HG03175 (cell line): ENCODE results near the gene RMND5B.
"Not testable (repeated sequence)": the region's sequence is repeated elsewhere in the genome, so short reads cannot be mapped to it uniquely, and the experiment has no call there.

Experiments used
- ATAC-seq: cut with Tn5 transposase; IDR thresholded peaks from one replicate; pipeline ENCODE4 v1.9.1; 2021; ENCODE audit warnings: mild to moderate bottlenecking, moderate library complexity; ENCODE audit not compliant: unreplicated experiment

Gene RMND5B

DNA sequence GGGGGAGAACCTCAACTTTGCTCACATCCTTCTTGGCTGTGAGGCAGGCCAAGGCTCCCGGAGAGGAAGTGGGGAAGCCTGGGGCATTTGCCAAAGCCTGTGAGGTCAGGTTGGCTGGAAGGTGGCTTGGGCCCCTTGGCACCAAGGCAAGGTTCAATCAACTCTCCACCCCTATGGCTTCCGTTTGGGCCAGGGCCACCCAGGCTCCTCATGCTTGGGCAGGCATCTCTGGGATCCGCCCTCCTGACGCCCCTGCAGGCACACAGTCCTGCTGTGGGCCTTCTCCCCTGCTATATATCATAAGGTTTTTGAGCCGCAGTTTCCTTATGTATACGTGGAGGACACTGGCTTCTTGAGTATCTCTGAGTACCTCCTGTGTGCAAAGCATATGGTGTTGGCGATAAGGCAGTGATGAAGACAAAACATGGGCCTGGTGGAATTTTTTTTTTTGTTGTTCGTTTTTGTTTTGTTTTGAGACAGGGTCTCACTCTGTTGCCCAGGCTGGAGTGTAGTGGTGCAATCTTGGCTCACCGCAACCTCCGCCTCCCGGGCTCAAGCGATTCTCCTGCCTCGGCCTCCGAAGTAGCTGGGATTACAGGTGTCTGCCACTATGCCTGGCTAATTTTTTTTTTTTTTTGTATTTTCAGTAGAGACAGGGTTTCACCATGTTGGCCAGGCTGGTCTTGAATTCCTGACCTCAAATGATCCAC, 3.4 kb upstream of the RMND5B start:
- ATAC-seq, result not testable (repeated sequence)

- ATAC-seq, result no peak
Observed at GRCh38 chr5:178129296-178129695, 1.5 kb upstream of the RMND5B start.

DNA sequence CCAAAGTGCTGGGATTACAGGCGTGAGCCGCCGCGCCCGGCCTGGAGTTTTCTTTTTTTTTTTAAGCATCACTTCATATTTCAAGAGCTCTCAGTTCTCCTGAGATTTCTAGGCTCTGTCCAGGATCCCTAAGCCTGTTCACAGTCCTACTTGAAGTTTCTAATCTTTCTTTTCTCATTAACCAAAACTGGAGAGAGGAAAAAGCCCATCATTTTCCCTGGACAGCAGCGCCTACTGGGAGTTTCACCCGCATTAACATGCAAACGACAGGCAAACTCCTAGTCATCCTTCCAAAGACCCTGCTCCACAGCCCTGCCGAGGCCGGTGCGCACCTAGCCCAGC, 609 bp upstream of the RMND5B start:
- not testable (repeated sequence) for ATAC-seq

DNA sequence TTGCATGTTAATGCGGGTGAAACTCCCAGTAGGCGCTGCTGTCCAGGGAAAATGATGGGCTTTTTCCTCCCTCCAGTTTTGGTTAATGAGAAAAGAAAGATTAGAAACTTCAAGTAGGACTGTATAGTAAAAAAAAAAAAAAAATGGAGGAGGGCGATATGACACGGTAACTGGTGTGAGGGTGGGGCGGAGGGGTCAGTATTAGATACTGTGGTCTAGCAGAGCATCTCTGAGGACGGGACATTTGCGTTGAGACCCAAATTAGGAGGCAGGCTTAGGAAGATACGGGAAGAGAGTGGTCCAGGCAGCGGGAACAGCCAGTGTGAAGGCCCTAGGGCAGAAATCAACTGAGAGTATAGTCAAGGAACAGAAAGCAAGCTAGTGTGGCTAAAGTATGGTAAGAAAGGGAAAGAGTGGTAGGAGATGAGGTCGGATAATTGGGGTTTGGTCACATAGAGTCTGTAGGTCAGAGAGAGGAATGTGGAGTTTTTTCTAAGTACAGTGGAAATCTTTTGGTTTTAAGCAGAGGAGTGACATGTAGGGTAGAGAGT, 707 bp downstream of the RMND5B start:
- ATAC-seq, result no peak

DNA sequence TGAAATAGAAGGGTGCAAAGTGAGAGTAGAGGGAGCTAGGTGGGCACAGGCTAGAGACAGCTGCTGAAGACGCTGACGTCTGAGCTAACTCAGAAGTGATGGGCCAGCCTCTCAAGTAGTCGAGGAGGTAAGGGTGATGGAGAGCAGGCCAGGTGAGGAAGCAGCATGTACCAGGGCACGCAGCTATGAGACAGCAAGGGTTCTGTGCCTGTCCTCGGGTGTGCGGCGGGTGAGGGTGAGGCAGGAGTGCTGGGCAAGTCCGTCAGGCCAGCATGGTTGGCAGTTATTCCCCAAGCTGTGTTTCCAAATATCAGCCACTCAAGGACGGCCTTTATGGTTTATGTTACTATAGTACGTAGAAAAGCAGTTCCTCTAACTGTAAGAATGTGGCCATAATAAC, 6.2 kb downstream of the RMND5B start:
- no peak for ATAC-seq

GRCh38 chr5:178137991-178138390, 7.2 kb downstream of the RMND5B start:
- no peak for ATAC-seq

- ATAC-seq, result no peak
Observed at GRCh38 chr5:178141550-178141949, 10.7 kb downstream of the RMND5B start.

DNA sequence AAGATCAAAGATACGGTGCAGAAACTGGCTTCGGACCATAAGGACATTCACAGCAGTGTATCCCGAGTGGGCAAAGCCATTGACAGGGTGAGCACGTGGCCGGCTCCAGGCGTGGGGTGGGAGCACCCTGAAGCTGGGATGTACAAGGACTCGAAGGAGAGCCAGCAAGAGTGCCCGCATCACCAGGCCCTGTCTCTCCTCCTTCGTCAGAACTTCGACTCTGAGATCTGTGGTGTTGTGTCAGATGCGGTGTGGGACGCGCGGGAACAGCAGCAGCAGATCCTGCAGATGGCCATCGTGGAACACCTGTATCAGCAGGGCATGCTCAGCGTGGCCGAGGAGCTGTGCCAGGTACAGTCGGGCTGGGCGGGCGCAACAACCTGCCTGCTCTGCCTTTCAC, 11.8 kb downstream of the RMND5B start:
- no peak for ATAC-seq

DNA sequence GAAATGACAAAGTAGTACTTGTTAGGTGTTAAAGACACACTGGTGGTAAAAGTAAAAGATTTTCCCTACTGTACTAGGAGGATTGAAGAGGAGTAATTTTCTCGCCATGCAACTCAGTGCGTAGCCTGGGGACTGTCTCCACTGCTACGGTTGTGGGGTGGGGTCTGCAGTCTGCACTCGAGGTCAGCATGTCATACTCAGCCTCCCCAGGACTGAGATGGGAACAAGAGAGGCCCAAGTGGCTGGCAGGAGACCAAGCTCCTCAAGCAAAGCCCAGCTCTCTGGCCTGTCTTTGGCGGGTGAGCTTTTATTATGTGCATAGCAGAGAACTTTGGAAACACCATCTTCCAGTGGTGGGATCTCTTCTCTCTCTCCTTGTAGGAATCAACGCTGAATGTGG, 12.4 kb downstream of the RMND5B start:
- ATAC-seq, result no peak

- ATAC-seq, result no peak
Observed at GRCh38 chr5:178143901-178144300, 13.1 kb downstream of the RMND5B start.

- peak; percentile 75 for ATAC-seq
Observed at GRCh38 chr5:178145965-178146820, 15.4 kb downstream of the RMND5B start.

DNA sequence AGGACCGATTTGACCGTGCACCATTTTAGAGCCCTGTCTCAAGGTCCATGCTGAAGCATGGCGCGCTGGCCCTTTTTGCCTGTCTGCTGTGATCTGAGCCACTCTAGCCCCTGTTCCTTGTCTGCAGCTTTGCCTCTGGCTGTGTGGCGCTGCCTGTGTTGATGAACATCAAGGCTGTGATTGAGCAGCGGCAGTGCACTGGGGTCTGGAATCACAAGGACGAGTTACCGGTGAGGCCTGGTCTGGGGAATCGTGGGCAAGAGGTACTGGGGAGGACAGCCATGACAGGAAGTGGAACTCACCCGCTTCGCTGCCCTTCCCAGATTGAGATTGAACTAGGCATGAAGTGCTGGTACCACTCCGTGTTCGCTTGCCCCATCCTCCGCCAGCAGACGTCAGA, 16.6 kb downstream of the RMND5B start:
- ATAC-seq, result no peak

DNA sequence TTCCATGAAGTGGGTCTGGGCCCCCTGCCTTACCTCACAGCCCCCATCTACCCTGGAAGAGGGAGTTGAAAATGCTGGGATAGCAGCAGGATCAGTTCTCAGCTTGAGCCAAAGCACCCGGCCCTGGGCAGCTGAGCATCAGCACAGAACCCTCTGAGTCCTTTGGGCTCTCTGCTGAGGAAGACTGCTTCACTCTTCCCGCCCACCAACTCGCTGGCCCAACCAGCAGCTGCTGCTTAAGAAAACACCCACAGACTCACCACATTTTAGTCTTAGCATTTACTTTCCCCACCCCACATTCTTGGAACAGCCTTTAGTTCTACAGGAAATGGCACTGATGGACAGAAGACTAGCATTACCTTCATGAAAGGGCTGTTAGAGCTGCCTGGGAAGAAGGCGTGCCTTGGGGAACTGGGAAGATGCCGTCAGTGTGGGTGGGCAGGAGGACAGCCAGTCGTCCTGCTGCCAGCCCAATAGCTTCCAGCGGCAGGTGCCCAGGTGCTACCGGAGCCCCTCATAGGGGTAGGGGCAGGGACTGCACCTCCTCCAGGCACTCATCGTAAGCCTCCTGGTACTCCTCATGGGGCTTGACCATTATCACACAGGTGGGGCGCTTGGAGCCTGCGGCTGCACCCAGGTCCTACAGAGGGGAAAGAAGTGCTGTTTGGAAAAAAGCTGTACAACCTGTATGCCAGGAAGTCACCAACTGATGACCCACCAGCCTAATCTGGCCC, 18.6 kb downstream of the RMND5B start:
- no peak for ATAC-seq

DNA sequence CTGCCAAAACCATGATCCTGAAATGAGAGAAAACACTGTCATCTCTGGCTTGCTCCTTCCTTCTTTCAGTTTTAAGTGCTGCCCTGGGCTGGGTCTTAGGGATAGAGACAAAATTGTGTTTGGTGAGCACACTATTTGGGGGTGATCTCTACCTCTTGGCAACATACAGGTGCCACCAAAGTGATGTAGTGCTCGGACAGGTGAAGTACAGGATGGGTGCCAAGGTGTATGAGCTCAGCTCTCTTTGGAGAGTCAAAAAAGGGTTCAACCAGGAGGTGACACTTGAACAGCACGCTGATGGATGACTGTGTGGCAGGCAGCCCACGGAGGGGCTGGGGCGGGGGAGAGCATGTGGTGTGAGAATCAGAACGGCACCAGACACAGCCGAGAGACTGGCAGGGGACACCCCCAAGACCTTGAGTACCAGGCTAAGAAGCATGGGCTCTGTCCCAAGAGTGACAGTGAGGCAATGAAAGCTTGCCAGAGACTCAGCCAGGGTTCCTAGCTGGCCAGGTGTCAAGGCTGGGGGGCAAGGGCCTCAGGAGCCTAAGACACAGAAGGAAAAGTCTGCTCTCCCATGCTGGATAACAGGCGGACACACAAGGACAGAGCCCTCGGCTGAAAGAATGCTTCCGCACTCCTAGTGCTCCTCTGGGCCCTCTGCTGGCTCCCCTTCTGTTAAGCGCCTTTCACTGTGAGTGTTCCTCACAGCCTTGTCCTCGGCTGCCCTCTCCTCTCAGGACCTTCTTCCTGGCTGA, 20.3 kb downstream of the RMND5B start:
- no peak for ATAC-seq

GRCh38 chr5:178152491-178153444, 22.0 kb downstream of the RMND5B start:
- ATAC-seq, result no peak

- peak; percentile 99 for ATAC-seq
Observed at GRCh38 chr5:178153530-178154340, 22.9 kb downstream of the RMND5B start, which contains the start of gene NHP2. NHP2 (minus strand) TSS chr5:178153885; CDS start chr5:178153817, 68 bp downstream.

DNA sequence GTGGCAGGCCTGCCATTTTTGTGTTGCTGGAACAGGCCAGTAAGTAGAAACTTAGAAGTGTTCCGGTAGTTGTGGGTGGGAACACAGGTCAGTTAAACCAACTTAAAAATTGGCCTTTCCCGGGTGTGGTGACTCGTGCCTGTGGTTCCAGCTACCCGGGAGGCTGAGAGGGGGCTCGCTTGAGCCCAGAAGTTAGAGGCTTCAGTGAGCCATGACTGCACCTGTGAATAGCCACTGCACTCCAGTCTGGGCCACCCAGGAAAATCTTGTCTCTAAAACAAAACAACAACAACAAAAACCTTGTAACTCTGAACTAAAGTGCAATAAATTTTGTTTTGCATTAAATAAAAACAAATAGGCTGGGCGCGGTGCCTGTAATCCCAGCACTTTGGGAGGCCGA, 24.3 kb downstream of the RMND5B start:
- no peak for ATAC-seq

DNA sequence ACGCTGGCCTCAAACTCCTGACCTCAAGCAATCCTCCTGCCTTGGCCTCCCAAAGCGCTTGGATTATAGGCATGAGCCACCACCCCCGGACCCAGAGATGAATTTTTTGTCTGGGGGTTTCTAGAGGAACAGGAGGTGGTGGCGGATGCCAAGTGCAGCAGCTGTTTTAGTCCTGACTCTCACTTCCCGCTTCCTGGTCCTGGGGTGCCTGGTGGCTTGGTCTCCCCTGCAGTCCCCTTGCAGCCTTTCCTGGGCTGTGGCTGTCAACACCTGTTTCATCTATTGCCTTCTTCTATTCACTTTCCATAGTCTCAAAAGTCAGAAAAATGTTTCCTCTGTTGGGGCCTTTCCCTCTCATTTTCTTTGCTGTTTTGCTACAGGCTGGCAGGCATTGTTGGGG, 29.4 kb downstream of the RMND5B start:
- ATAC-seq, result no peak

GRCh38 chr5:178162481-178162880, 31.7 kb downstream of the RMND5B start:
- no peak for ATAC-seq
